Right forelimb (tissue), 1 donor: ENCODE data around the gene SLC49A4.

ENCODE experiments used
- DNase-seq: peaks from one replicate; pipeline ENCODE4 v3.0.0-alpha.2; 2018

Gene SLC49A4

GRCh38 chr3:122786066-122786465, 8.8 kb upstream of the SLC49A4 start:
- DNase-seq: no peak

GRCh38 chr3:122787872-122788271, 7.0 kb upstream of the SLC49A4 start:
- DNase-seq: no peak

GRCh38 chr3:122789585-122790273, 5.1 kb upstream of the SLC49A4 start:
- no peak for DNase-seq

GRCh38 chr3:122793568-122794416, 1.1 kb upstream of the SLC49A4 start, which contains the start of gene HSPBAP1:
Gene HSPBAP1 (minus strand): TSS chr3:122793831. CDS start chr3:122793680, 151 bp downstream.
- peak; percentile 93 for DNase-seq

- DNase-seq: no peak
Observed at GRCh38 chr3:122794483-122794778, 438 bp upstream of the SLC49A4 start.

- DNase-seq: no peak
Observed at GRCh38 chr3:122795674-122796195, 866 bp downstream of the SLC49A4 start.

GRCh38 chr3:122797291-122797690, 2.4 kb downstream of the SLC49A4 start:
- no peak for DNase-seq

GRCh38 chr3:122799322-122799721, 4.5 kb downstream of the SLC49A4 start:
- DNase-seq: no peak

- DNase-seq: no peak
Observed at GRCh38 chr3:122800031-122800430, 5.2 kb downstream of the SLC49A4 start.

- DNase-seq: no peak
Observed at GRCh38 chr3:122800706-122801237, 5.9 kb downstream of the SLC49A4 start.

- DNase-seq: no peak
Observed at GRCh38 chr3:122802323-122802722, 7.5 kb downstream of the SLC49A4 start.

GRCh38 chr3:122803977-122804376, 9.1 kb downstream of the SLC49A4 start:
- no peak for DNase-seq

- DNase-seq: no peak
Observed at GRCh38 chr3:122810734-122811133, 15.9 kb downstream of the SLC49A4 start.

- DNase-seq: no peak
Observed at GRCh38 chr3:122816587-122816986, 21.7 kb downstream of the SLC49A4 start.

- no peak for DNase-seq
Observed at GRCh38 chr3:122824465-122825381, 29.9 kb downstream of the SLC49A4 start.

- no peak for DNase-seq
Observed at GRCh38 chr3:122825460-122825859, 30.6 kb downstream of the SLC49A4 start.

GRCh38 chr3:122826278-122826677, 31.4 kb downstream of the SLC49A4 start:
- DNase-seq: no peak

- no peak for DNase-seq
Observed at GRCh38 chr3:122828281-122828680, 33.4 kb downstream of the SLC49A4 start.

- DNase-seq: no peak
Observed at GRCh38 chr3:122835590-122835989, 40.7 kb downstream of the SLC49A4 start.

GRCh38 chr3:122843604-122844003, 48.7 kb downstream of the SLC49A4 start:
- no peak for DNase-seq

GRCh38 chr3:122857019-122857418, 62.1 kb downstream of the SLC49A4 start:
- no peak for DNase-seq

- DNase-seq: no peak
Observed at GRCh38 chr3:122858373-122858772, 63.5 kb downstream of the SLC49A4 start.
